ENCODE data around the gene MINDY2. TPM values are rescaled to one million over a fixed set of nuclear protein-coding genes. Genes with fewer than 3 reads are reported as not detected.
A peak's percentile ranks its signal among the peaks of the same experiment; 100 is the strongest.

The MINDY2 gene
- total and polyA plus RNA-seq, 2 donors (not counting 1 experiment from before 2014, with no cell fraction given) = 21.1 to 22.3 TPM

GRCh38 chr15:58740436-58740835, 30.7 kb upstream of the MINDY2 start:
- DNase-seq (ENCODE audit: low read depth in 2 of 2) = no peak
- Histone ChIP-seq H3K27me3 (ENCODE audit: control insufficient read depth, insufficient read depth, low read length) (no peaks in the 10 kb centered on the region), H2AFZ (ENCODE audit: low read length) (no peak overlapping the region), H3K4me3 (replicated peaks in 1 of 4; ENCODE audit: control extremely low read depth in 1 of 4, insufficient read depth in 1 of 4, low read depth in 3 of 4, low read length in 4 of 4) (no peak overlapping the region), H3K27ac (ENCODE audit: insufficient read depth, low read length) (no peak overlapping the region), H3K9ac (ENCODE audit: insufficient read depth, low read length) (no peak overlapping the region), H4K20me1 (ENCODE audit: control insufficient read depth, extremely low read depth, insufficient read depth, low read length) (peaks cover 4% of the 10 kb centered on the region), H3K9me3 (ENCODE audit: control insufficient read depth, insufficient read depth, low read depth, low read length) (no peaks in the 10 kb centered on the region), H3K79me2 (ENCODE audit: control insufficient read depth, insufficient read depth, low read length) (peaks cover 94% of the 10 kb centered on the region), H3K4me2 (ENCODE audit: extremely low read depth, insufficient read depth, low read length) (no peak overlapping the region), H3K36me3 (ENCODE audit: control insufficient read depth, insufficient read depth, low read length) (no peaks in the 10 kb centered on the region), H3K4me1 (ENCODE audit: control insufficient read depth, extremely low read depth, insufficient read depth, low read length) (peaks cover 9% of the 10 kb centered on the region)
- TF ChIP-seq, protein P1, sequence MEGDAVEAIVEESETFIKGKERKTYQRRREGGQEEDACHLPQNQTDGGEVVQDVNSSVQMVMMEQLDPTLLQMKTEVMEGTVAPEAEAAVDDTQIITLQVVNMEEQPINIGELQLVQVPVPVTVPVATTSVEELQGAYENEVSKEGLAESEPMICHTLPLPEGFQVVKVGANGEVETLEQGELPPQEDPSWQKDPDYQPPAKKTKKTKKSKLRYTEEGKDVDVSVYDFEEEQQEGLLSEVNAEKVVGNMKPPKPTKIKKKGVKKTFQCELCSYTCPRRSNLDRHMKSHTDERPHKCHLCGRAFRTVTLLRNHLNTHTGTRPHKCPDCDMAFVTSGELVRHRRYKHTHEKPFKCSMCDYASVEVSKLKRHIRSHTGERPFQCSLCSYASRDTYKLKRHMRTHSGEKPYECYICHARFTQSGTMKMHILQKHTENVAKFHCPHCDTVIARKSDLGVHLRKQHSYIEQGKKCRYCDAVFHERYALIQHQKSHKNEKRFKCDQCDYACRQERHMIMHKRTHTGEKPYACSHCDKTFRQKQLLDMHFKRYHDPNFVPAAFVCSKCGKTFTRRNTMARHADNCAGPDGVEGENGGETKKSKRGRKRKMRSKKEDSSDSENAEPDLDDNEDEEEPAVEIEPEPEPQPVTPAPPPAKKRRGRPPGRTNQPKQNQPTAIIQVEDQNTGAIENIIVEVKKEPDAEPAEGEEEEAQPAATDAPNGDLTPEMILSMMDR (conservative IDR thresholded peaks at IDR 0.05 in 1 of 2, IDR thresholded peaks at IDR 0.05 in 1 of 2; ENCODE audit: low read depth in 1 of 2, low read length in 2 of 2) = no peak
- no peak for TF ChIP-seq EZH2 (IDR thresholded peaks at IDR 0.05; ENCODE audit: low read length, missing control alignments)

- DNase-seq (ENCODE audit: low read depth in 2 of 2) = no peak
- H3K27me3 ChIP-seq (ENCODE audit: control insufficient read depth, insufficient read depth, low read length) = no peaks in the 10 kb centered on the region
- H3K9me3 ChIP-seq (ENCODE audit: control insufficient read depth, insufficient read depth, low read depth, low read length) = no peaks in the 10 kb centered on the region
- no peak overlapping the region for H3K4me3 ChIP-seq (replicated peaks in 1 of 4; ENCODE audit: control extremely low read depth in 1 of 4, insufficient read depth in 1 of 4, low read depth in 3 of 4, low read length in 4 of 4)
- no peak overlapping the region for H3K9ac ChIP-seq (ENCODE audit: insufficient read depth, low read length)
- peaks cover 94% of the 10 kb centered on the region for H3K79me2 ChIP-seq (ENCODE audit: control insufficient read depth, insufficient read depth, low read length)
- no peak overlapping the region for H3K27ac ChIP-seq (ENCODE audit: insufficient read depth, low read length)
- no peaks in the 10 kb centered on the region for H3K36me3 ChIP-seq (ENCODE audit: control insufficient read depth, insufficient read depth, low read length)
- peaks cover 9% of the 10 kb centered on the region for H3K4me1 ChIP-seq (ENCODE audit: control insufficient read depth, extremely low read depth, insufficient read depth, low read length)
- H4K20me1 ChIP-seq (ENCODE audit: control insufficient read depth, extremely low read depth, insufficient read depth, low read length) = peaks cover 4% of the 10 kb centered on the region
- H2AFZ ChIP-seq (ENCODE audit: low read length) = no peak overlapping the region
- no peak overlapping the region for H3K4me2 ChIP-seq (ENCODE audit: extremely low read depth, insufficient read depth, low read length)
- no peak for TF ChIP-seq EZH2 (IDR thresholded peaks at IDR 0.05; ENCODE audit: low read length, missing control alignments)
- TF ChIP-seq, protein P1 (conservative IDR thresholded peaks at IDR 0.05 in 1 of 2, IDR thresholded peaks at IDR 0.05 in 1 of 2; ENCODE audit: low read depth in 1 of 2, low read length in 2 of 2) = no peak
These were observed 30.1 kb upstream of the MINDY2 start for GRCh38 chr15:58741032-58741431.

- Histone ChIP-seq H3K27ac (ENCODE audit: insufficient read depth, low read length) (peak overlapping the region; percentile 68), H3K4me3 (replicated peaks in 1 of 4; ENCODE audit: control extremely low read depth in 1 of 4, insufficient read depth in 1 of 4, low read depth in 3 of 4, low read length in 4 of 4) (no peak overlapping the region), H3K9ac (ENCODE audit: insufficient read depth, low read length) (no peak overlapping the region), H3K9me3 (ENCODE audit: control insufficient read depth, insufficient read depth, low read depth, low read length) (no peaks in the 10 kb centered on the region), H3K79me2 (ENCODE audit: control insufficient read depth, insufficient read depth, low read length) (peaks cover 94% of the 10 kb centered on the region), H4K20me1 (ENCODE audit: control insufficient read depth, extremely low read depth, insufficient read depth, low read length) (peaks cover 4% of the 10 kb centered on the region), H3K36me3 (ENCODE audit: control insufficient read depth, insufficient read depth, low read length) (no peaks in the 10 kb centered on the region), H3K27me3 (ENCODE audit: control insufficient read depth, insufficient read depth, low read length) (no peaks in the 10 kb centered on the region), H3K4me2 (ENCODE audit: extremely low read depth, insufficient read depth, low read length) (peak overlapping the region; percentile 66), H2AFZ (ENCODE audit: low read length) (no peak overlapping the region), H3K4me1 (ENCODE audit: control insufficient read depth, extremely low read depth, insufficient read depth, low read length) (peaks cover 9% of the 10 kb centered on the region)
- no peak for TF ChIP-seq EZH2 (IDR thresholded peaks at IDR 0.05; ENCODE audit: low read length, missing control alignments)
- TF ChIP-seq, protein P1 (conservative IDR thresholded peaks at IDR 0.05 in 1 of 2, IDR thresholded peaks at IDR 0.05 in 1 of 2; ENCODE audit: low read depth in 1 of 2, low read length in 2 of 2) = no peak
- peak; percentile 65 to 84 for DNase-seq (ENCODE audit: low read depth in 2 of 2)
These were observed 28.9 kb upstream of the MINDY2 start for GRCh38 chr15:58742022-58742813.

All from fibroblast of lung (primary cell).